ENCODE measurements around the gene DAAM1.

Gene DAAM1

DNA sequence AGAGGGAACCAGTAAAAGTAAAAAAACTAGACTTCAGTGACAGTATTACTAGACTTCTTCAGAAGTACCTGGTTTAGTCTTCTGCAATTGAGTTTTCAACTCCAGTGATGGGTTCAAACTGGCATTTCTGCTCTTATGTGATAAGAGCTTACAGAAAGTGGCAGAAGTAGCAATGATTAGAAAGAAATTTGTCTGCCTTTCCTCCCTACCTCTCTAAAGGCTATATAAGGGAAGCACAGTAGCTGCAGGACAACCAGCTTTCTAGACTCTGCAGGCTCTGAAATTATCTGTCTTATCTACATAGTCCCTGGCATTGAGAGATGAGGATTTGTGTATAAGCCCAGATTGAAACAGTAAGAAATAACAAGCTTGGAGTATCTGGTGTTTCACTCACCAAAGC lies 107.5 kb downstream of the DAAM1 start:
- no peaks in the 10 kb centered on the region for H3K27me3 ChIP-seq (replicated peaks; ENCODE audit: control insufficient read depth, insufficient read depth, low read length, poor library complexity, severe bottlenecking)
- H3K4me1 ChIP-seq (ENCODE audit: control insufficient read depth, insufficient read depth, low read length, poor library complexity, severe bottlenecking) = no peaks in the 10 kb centered on the region
- H3K9me3 ChIP-seq (ENCODE audit: control insufficient read depth, low read length) = no peaks in the 10 kb centered on the region
- H3K36me3 ChIP-seq (ENCODE audit: control insufficient read depth, insufficient read depth, low read length) = no peaks in the 10 kb centered on the region
- DNase-seq = no peak
- H3K27ac ChIP-seq (ENCODE audit: insufficient read depth, low read length, poor library complexity, severe bottlenecking) = no peak overlapping the region
- no peak overlapping the region for H3K4me3 ChIP-seq (ENCODE audit: insufficient read depth, low read depth, low read length, poor library complexity, severe bottlenecking)

DNA sequence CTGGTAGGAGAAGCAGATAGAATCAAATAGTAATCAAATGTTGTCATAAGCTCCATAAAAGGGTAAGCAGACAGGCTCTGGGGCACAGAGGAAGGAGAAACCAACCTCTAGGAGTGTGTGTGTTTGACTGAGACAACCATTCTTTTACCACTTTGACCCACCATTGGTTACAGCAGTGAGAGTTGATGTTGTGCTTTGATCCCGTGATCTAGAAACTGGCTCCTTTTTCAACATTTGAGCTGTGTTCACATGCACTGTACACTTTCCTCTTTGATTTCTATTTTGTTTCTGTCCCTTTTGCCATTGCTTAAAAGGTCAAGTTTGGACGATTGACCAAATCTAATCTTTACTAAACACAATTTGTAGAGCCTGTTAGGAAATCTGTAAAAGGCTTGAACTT lies 108.0 kb downstream of the DAAM1 start:
- no peak for DNase-seq

DNA sequence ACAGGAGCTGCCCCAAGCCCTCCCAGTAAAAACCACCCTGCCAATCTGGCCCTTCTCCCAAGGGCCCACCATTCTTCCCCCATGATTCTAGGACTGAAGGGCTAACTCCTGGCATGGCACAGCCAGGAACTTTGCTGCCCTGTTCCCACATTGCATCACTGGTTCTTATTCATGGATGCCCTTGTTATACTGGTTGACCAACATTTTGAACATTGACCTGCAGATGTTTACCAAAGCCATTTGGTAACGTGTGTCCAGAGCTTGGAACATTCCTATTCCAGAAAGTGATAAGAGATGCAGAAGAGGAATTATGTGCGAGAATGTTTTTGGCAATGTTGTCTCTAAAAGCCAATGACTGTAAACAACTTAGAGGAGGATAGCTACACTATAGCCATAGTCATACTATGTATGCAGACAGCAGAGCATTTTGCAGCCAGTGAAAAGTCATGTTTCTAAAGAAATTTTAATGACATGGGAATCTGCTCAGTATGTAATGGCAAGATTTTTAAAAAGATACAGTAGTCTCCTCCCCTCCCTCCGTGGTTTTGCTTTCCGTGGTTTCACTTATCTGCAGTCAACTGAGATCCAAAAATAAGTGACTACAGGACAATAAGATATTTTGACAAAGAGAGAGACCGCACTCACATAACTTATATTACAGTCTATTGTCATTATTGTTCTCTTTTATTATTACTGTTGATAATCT lies 108.8 kb downstream of the DAAM1 start:
- Histone ChIP-seq H3K36me3 (ENCODE audit: control insufficient read depth, insufficient read depth, low read length) (no peaks in the 10 kb centered on the region), H3K9me3 (ENCODE audit: control insufficient read depth, low read length) (no peaks in the 10 kb centered on the region), H3K27me3 (replicated peaks; ENCODE audit: control insufficient read depth, insufficient read depth, low read length, poor library complexity, severe bottlenecking) (no peaks in the 10 kb centered on the region), H3K4me1 (ENCODE audit: control insufficient read depth, insufficient read depth, low read length, poor library complexity, severe bottlenecking) (no peaks in the 10 kb centered on the region), H3K27ac (ENCODE audit: insufficient read depth, low read length, poor library complexity, severe bottlenecking) (no peak overlapping the region), H3K4me3 (ENCODE audit: insufficient read depth, low read depth, low read length, poor library complexity, severe bottlenecking) (no peak overlapping the region)
- no peak for DNase-seq

More for the DNA sequence above, 108.0 kb downstream of the DAAM1 start:
- H3K9me3 ChIP-seq (ENCODE audit: control insufficient read depth, low read length) = no peaks in the 10 kb centered on the region
- no peak overlapping the region for H3K4me3 ChIP-seq (ENCODE audit: insufficient read depth, low read depth, low read length, poor library complexity, severe bottlenecking)
- H3K36me3 ChIP-seq (ENCODE audit: control insufficient read depth, insufficient read depth, low read length) = no peaks in the 10 kb centered on the region
- no peak overlapping the region for H3K27ac ChIP-seq (ENCODE audit: insufficient read depth, low read length, poor library complexity, severe bottlenecking)
- H3K4me1 ChIP-seq (ENCODE audit: control insufficient read depth, insufficient read depth, low read length, poor library complexity, severe bottlenecking) = no peaks in the 10 kb centered on the region
- H3K27me3 ChIP-seq (replicated peaks; ENCODE audit: control insufficient read depth, insufficient read depth, low read length, poor library complexity, severe bottlenecking) = no peaks in the 10 kb centered on the region

DNA sequence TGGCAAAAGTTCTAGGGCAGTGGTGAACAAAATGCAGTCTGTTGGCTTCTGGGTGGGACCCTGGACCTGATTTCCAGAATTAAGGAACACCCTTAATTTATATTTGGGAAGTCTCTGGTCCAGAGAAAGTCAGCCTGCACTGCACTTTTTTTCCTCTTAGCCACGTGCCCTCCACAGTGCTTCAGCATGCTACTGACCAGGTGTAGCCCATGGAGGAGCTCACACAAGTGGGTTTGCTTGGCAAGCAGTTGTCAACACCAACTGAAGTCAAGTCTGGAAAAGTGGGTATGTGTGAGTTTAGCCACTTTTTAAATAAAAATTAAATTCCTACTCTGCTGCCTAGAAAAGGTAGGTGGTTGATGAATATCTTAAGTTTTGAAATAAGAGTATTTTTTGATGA lies 111.3 kb downstream of the DAAM1 start:
- Histone ChIP-seq H3K4me1 (ENCODE audit: control insufficient read depth, insufficient read depth, low read length, poor library complexity, severe bottlenecking) (no peaks in the 10 kb centered on the region), H3K36me3 (ENCODE audit: control insufficient read depth, insufficient read depth, low read length) (no peaks in the 10 kb centered on the region), H3K4me3 (ENCODE audit: insufficient read depth, low read depth, low read length, poor library complexity, severe bottlenecking) (no peak overlapping the region), H3K9me3 (ENCODE audit: control insufficient read depth, low read length) (no peaks in the 10 kb centered on the region), H3K27me3 (replicated peaks; ENCODE audit: control insufficient read depth, insufficient read depth, low read length, poor library complexity, severe bottlenecking) (no peaks in the 10 kb centered on the region), H3K27ac (ENCODE audit: insufficient read depth, low read length, poor library complexity, severe bottlenecking) (no peak overlapping the region)
- no peak for DNase-seq

DNA sequence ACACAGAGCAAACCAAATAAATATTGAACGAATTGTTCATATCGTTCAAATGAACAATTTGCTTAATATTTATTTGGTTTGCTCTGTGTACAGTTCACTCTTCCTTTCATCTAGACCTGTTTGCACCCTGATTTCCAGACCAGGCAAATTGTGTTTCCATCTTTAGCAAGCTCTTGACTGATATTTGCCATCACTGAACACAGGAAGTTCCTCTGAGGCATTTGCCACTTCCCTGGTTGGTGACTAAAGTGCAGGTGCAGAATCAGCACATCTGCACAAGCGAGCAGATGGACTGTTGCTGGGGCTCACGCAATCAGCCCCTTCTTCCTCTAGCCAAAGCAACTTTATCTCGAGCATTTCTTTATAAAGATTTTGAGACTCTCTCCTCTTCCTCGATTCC lies 112.9 kb downstream of the DAAM1 start:
- DNase-seq = no peak

DNA sequence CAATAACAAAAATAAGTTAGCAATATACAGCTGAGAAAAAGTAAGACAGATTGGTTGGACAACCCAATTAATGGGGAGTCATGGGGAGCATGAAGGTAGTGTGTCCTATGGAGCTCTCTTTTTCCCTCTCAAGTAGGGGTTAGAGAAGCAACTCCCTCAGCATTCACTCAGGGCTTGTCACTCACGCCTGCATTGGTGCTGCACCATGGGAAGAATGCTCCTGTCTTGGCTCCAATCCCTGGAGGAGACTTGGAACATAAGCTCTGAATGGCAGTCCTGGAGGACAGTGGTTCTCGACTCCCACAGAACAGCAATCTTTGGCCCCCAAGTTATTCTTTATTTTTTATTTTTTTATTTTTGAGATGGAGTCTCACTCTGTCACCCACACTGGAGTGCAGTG lies 113.8 kb downstream of the DAAM1 start:
- Histone ChIP-seq H3K4me3 (ENCODE audit: insufficient read depth, low read depth, low read length, poor library complexity, severe bottlenecking) (no peak overlapping the region), H3K9me3 (ENCODE audit: control insufficient read depth, low read length) (no peaks in the 10 kb centered on the region), H3K36me3 (ENCODE audit: control insufficient read depth, insufficient read depth, low read length) (no peaks in the 10 kb centered on the region), H3K4me1 (ENCODE audit: control insufficient read depth, insufficient read depth, low read length, poor library complexity, severe bottlenecking) (no peaks in the 10 kb centered on the region), H3K27ac (ENCODE audit: insufficient read depth, low read length, poor library complexity, severe bottlenecking) (no peak overlapping the region), H3K27me3 (replicated peaks; ENCODE audit: control insufficient read depth, insufficient read depth, low read length, poor library complexity, severe bottlenecking) (no peaks in the 10 kb centered on the region)
- DNase-seq = no peak

More for the DNA sequence above, 112.9 kb downstream of the DAAM1 start:
- H3K36me3 ChIP-seq (ENCODE audit: control insufficient read depth, insufficient read depth, low read length) = no peaks in the 10 kb centered on the region
- no peaks in the 10 kb centered on the region for H3K4me1 ChIP-seq (ENCODE audit: control insufficient read depth, insufficient read depth, low read length, poor library complexity, severe bottlenecking)
- no peak overlapping the region for H3K27ac ChIP-seq (ENCODE audit: insufficient read depth, low read length, poor library complexity, severe bottlenecking)
- H3K27me3 ChIP-seq (replicated peaks; ENCODE audit: control insufficient read depth, insufficient read depth, low read length, poor library complexity, severe bottlenecking) = no peaks in the 10 kb centered on the region
- no peak overlapping the region for H3K4me3 ChIP-seq (ENCODE audit: insufficient read depth, low read depth, low read length, poor library complexity, severe bottlenecking)
- no peaks in the 10 kb centered on the region for H3K9me3 ChIP-seq (ENCODE audit: control insufficient read depth, low read length)

DNA sequence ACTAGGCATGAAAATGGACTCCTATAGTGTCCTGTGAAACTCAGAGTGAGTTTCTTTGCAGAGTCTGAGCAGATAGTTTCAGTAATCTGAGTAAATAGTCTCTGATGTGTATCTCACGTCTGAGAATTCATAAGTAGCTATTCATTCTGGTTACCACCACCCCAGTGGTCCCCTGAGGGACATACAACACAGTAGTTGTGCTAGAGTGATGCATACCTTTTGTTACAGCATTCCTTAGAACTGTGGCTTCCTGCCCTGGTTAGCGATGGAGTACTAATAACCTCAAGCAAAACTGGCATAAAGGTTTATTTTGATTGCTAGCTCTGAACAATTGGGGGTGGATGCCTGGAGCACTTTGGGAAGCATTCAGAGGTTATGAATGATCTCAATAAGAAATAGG lies 114.7 kb downstream of the DAAM1 start:
- no peak overlapping the region for H3K4me3 ChIP-seq (ENCODE audit: insufficient read depth, low read depth, low read length, poor library complexity, severe bottlenecking)
- no peak overlapping the region for H3K27ac ChIP-seq (ENCODE audit: insufficient read depth, low read length, poor library complexity, severe bottlenecking)
- no peaks in the 10 kb centered on the region for H3K4me1 ChIP-seq (ENCODE audit: control insufficient read depth, insufficient read depth, low read length, poor library complexity, severe bottlenecking)
- H3K27me3 ChIP-seq (replicated peaks; ENCODE audit: control insufficient read depth, insufficient read depth, low read length, poor library complexity, severe bottlenecking) = no peaks in the 10 kb centered on the region
- no peak for DNase-seq
- H3K36me3 ChIP-seq (ENCODE audit: control insufficient read depth, insufficient read depth, low read length) = no peaks in the 10 kb centered on the region
- H3K9me3 ChIP-seq (ENCODE audit: control insufficient read depth, low read length) = no peaks in the 10 kb centered on the region

DNA sequence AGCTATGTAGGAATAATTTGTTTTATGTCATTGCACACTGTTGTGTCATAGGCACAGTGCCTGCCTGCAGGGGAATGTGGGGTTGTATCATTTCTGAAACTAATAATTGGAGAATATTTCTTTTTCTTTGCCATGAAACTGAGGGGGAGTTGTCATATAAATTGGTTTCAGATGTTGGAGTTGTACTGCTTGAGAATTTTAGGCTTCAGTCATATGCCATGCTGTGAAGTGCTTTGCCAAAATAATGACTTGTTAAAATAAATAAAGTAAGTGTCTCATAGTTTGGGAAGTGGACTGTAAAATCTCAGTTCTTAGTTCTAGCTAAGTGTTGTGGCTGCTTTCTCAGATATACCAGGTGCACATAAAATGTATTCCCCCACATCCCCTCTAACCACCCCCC lies 116.8 kb downstream of the DAAM1 start:
- H3K4me3 ChIP-seq (ENCODE audit: insufficient read depth, low read depth, low read length, poor library complexity, severe bottlenecking) = no peak overlapping the region
- H3K27ac ChIP-seq (ENCODE audit: insufficient read depth, low read length, poor library complexity, severe bottlenecking) = no peak overlapping the region
- H3K9me3 ChIP-seq (ENCODE audit: control insufficient read depth, low read length) = no peaks in the 10 kb centered on the region
- H3K27me3 ChIP-seq (replicated peaks; ENCODE audit: control insufficient read depth, insufficient read depth, low read length, poor library complexity, severe bottlenecking) = no peaks in the 10 kb centered on the region
- no peaks in the 10 kb centered on the region for H3K36me3 ChIP-seq (ENCODE audit: control insufficient read depth, insufficient read depth, low read length)
- DNase-seq = no peak
- no peaks in the 10 kb centered on the region for H3K4me1 ChIP-seq (ENCODE audit: control insufficient read depth, insufficient read depth, low read length, poor library complexity, severe bottlenecking)

DNA sequence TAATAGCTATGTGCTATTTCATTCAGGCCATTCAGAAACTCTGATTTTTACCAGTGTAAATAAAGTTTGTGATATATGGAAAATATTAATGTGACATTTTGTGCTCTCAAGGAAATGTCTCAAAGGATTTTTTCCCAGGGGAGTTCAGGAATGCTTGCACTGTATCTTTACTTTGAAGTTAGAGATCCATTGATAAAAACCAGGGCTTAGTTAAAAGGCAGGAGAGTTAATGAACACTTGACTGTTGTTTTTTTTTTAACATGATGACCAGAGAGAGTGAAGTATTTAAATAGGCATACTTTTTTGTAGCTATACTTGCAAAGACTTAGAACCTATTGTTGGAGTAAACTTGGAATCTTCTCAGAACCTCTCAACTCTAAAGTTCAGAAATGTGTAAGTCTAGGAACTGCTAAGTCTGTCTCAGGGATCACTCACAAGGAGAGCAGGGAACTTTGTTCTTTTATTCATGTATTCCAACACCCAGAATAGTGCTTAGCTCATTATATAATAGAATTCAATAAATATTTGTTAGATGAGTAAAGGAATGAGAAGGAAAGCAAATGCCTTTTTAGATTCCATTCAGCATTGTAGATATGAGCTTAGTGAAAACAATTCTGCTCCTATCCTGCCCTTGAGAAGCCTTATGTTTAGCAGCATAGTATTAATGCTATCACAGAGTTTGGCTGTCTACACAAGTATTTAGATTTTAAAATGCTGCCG lies 117.5 kb downstream of the DAAM1 start:
- H3K36me3 ChIP-seq (ENCODE audit: control insufficient read depth, insufficient read depth, low read length) = no peaks in the 10 kb centered on the region
- no peak overlapping the region for H3K4me3 ChIP-seq (ENCODE audit: insufficient read depth, low read depth, low read length, poor library complexity, severe bottlenecking)
- H3K27ac ChIP-seq (ENCODE audit: insufficient read depth, low read length, poor library complexity, severe bottlenecking) = no peak overlapping the region
- no peak for DNase-seq
- H3K4me1 ChIP-seq (ENCODE audit: control insufficient read depth, insufficient read depth, low read length, poor library complexity, severe bottlenecking) = no peaks in the 10 kb centered on the region
- no peaks in the 10 kb centered on the region for H3K9me3 ChIP-seq (ENCODE audit: control insufficient read depth, low read length)
- H3K27me3 ChIP-seq (replicated peaks; ENCODE audit: control insufficient read depth, insufficient read depth, low read length, poor library complexity, severe bottlenecking) = no peaks in the 10 kb centered on the region

DNA sequence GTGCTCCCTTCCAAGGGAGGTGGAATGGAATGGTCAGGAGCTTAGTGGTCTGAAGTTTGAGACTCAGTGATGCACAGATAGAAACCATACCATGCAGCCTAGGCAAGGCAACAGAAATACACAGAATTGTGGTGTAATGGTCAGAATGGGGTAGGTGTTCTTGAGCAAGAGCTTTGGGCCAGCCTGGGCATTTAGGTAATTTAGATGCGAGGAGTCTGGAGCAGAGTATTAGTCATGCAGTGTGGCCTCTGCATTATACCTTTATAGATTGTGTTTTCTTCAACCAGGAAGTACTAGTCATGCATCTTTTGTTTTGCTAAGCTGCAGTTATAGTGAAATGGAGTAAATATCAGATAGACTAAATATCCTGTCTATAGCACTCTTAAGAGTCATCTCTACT lies 118.3 kb downstream of the DAAM1 start:
- no peak for DNase-seq
- Histone ChIP-seq H3K9me3 (ENCODE audit: control insufficient read depth, low read length) (no peaks in the 10 kb centered on the region), H3K27me3 (replicated peaks; ENCODE audit: control insufficient read depth, insufficient read depth, low read length, poor library complexity, severe bottlenecking) (no peaks in the 10 kb centered on the region), H3K27ac (ENCODE audit: insufficient read depth, low read length, poor library complexity, severe bottlenecking) (no peak overlapping the region), H3K36me3 (ENCODE audit: control insufficient read depth, insufficient read depth, low read length) (no peaks in the 10 kb centered on the region), H3K4me3 (ENCODE audit: insufficient read depth, low read depth, low read length, poor library complexity, severe bottlenecking) (no peak overlapping the region), H3K4me1 (ENCODE audit: control insufficient read depth, insufficient read depth, low read length, poor library complexity, severe bottlenecking) (no peaks in the 10 kb centered on the region)

Data from effector memory CD4-positive, alpha-beta T cell (primary cell).